GM23338 (cell line): ENCODE measurements around the gene SNX2. TPM values are rescaled to one million over a fixed set of nuclear protein-coding genes. Genes with fewer than 3 reads are reported as not detected.

Experiments used
- ATAC-seq: fragments of 200-7000 bp; cut with Tn5 transposase; 3 replicates; pipeline ENCODE4 v1.9.1; 2020
- DNase-seq: peaks from one replicate; pipeline ENCODE4 v3.0.0-alpha.2; 2015; ENCODE audit warnings: low spot score
- H2AFZ ChIP-seq: fragments of 200-600 bp; sonication (generic); 2 replicates; pipeline ENCODE4 v1.8.0; 2016; ENCODE audit warnings: antibody characterized with exemption, mild to moderate bottlenecking, moderate library complexity
- H3F3A ChIP-seq: fragments of 200-600 bp; sonication (generic); replicated peaks from 2 replicates; pipeline ENCODE4 v1.8.0; 2017; ENCODE audit warnings: antibody characterized with exemption, mixed run types, low read depth
- H3K27ac ChIP-seq: fragments of 200-600 bp; sonication (generic); 2 replicates; pipeline ENCODE4 v1.6.1; 2016; ENCODE audit warnings: low read depth
- H3K27me3 ChIP-seq: fragments of 200-600 bp; sonication (generic); 2 replicates; pipeline ENCODE4 v1.8.0; 2016; ENCODE audit warnings: mild to moderate bottlenecking, mixed run types, moderate library complexity; ENCODE audit not compliant: insufficient read depth
- H3K36me3 ChIP-seq: fragments of 200-600 bp; sonication (generic); 2 replicates; pipeline ENCODE4 v1.8.0; 2016; ENCODE audit warnings: mild to moderate bottlenecking; ENCODE audit not compliant: insufficient read depth
- H3K4me1 ChIP-seq: fragments of 200-600 bp; sonication (generic); 2 replicates; pipeline ENCODE4 v1.8.0; 2016; ENCODE audit warnings: mild to moderate bottlenecking, moderate library complexity; ENCODE audit not compliant: insufficient read depth
- H3K4me2 ChIP-seq: fragments of 200-600 bp; sonication (generic); 2 replicates; pipeline ENCODE4 v1.7.1; 2017; ENCODE audit warnings: mixed run types
- H3K4me3 ChIP-seq: fragments of 200-600 bp; sonication (generic); 2 replicates; pipeline ENCODE4 v1.6.1; 2016; ENCODE audit warnings: mixed run types
- H3K79me2 ChIP-seq: fragments of 200-600 bp; sonication (generic); replicated peaks from 2 replicates; pipeline ENCODE4 v1.8.0; 2017; ENCODE audit warnings: mild to moderate bottlenecking; ENCODE audit not compliant: insufficient read depth
- H3K9me2 ChIP-seq: fragments of 200-600 bp; sonication (generic); 2 replicates; pipeline ENCODE4 v1.8.0; 2017; ENCODE audit not compliant: insufficient read depth
- H4K20me1 ChIP-seq: fragments of 200-600 bp; sonication (generic); replicated peaks from 2 replicates; pipeline ENCODE4 v1.8.0; 2017; ENCODE audit warnings: mild to moderate bottlenecking; ENCODE audit not compliant: insufficient read depth
- H3K27ac Mint-ChIP-seq: 2 replicates; pipeline ENCODE4 v1.8.0; 2020; ENCODE audit warnings: inconsistent platforms, mild to moderate bottlenecking, moderate library complexity, mixed read lengths
- H3K27me3 Mint-ChIP-seq: 3 replicates; pipeline ENCODE4 v1.8.0; 2022; ENCODE audit warnings: low read depth, mild to moderate bottlenecking, moderate library complexity, mixed read lengths, inconsistent platforms; ENCODE audit not compliant: insufficient read depth, poor library complexity
- H3K36me3 Mint-ChIP-seq: 3 replicates; pipeline ENCODE4 v1.8.0; 2021; ENCODE audit warnings: low read depth, mild to moderate bottlenecking, inconsistent platforms, moderate library complexity, mixed read lengths
- H3K4me1 Mint-ChIP-seq: 3 replicates; pipeline ENCODE4 v1.8.0; 2020; ENCODE audit warnings: mild to moderate bottlenecking, inconsistent platforms, mixed read lengths
- H3K4me3 Mint-ChIP-seq: 3 replicates; pipeline ENCODE4 v1.8.0; 2021; ENCODE audit warnings: moderate library complexity, mild to moderate bottlenecking, inconsistent platforms, mixed read lengths
- H3K9me3 Mint-ChIP-seq: 3 replicates; pipeline ENCODE4 v1.8.0; 2020; ENCODE audit warnings: moderate library complexity, mild to moderate bottlenecking, inconsistent platforms, mixed read lengths
- CREB1 ChIP-seq: fragments of 250-450 bp; sonication (Bioruptor Pico); IDR thresholded peaks from 2 replicates; pipeline ENCODE4 v1.5.0; 2020; ENCODE audit warnings: low read depth, mild to moderate bottlenecking, moderate library complexity
- ETS1 ChIP-seq: IDR thresholded peaks from 2 replicates; pipeline ENCODE4 v1.6.1; 2016; ENCODE audit warnings: antibody characterized with exemption
- EZH2 ChIP-seq: fragments of 200-600 bp; sonication (generic); IDR thresholded peaks from one replicate; pipeline ENCODE4 v1.8.0; 2017; ENCODE audit warnings: antibody characterized with exemption, mild to moderate bottlenecking, low read depth; ENCODE audit not compliant: unreplicated experiment
- EZH2phosphoT487 ChIP-seq: fragments of 200-600 bp; sonication (generic); IDR thresholded peaks from one replicate; pipeline ENCODE4 v1.8.1; 2018; ENCODE audit warnings: antibody characterized with exemption; ENCODE audit not compliant: unreplicated experiment
- JUNB ChIP-seq: IDR thresholded peaks from one replicate; pipeline ENCODE4 v1.6.1; 2016; ENCODE audit warnings: antibody characterized with exemption; ENCODE audit not compliant: unreplicated experiment
- NANOG ChIP-seq: IDR thresholded peaks from 2 replicates; pipeline ENCODE4 v1.6.1; 2016; ENCODE audit warnings: antibody characterized with exemption, borderline replicate concordance
- POLR2AphosphoS5 ChIP-seq: IDR thresholded peaks from 2 replicates; pipeline ENCODE4 v1.6.1; 2016; ENCODE audit warnings: antibody characterized with exemption, low read depth
- REST ChIP-seq: IDR thresholded peaks from one replicate; pipeline ENCODE4 v1.6.1; 2018; ENCODE audit warnings: antibody characterized with exemption; ENCODE audit not compliant: unreplicated experiment
- STAT1 ChIP-seq: IDR thresholded peaks from one replicate; pipeline ENCODE4 v1.6.1; 2016; ENCODE audit warnings: antibody characterized with exemption; ENCODE audit not compliant: unreplicated experiment
- ZNF114 ChIP-seq: fragments of 250-450 bp; sonication (Bioruptor Pico); IDR thresholded peaks from 2 replicates; pipeline ENCODE4 v1.5.0; 2020; ENCODE audit warnings: mild to moderate bottlenecking, moderate library complexity
- ZNF331 ChIP-seq: fragments of 250-450 bp; sonication (Bioruptor Pico); IDR thresholded peaks from 2 replicates; pipeline ENCODE4 v1.5.0; 2020; ENCODE audit warnings: low read depth, mild to moderate bottlenecking, moderate library complexity
- polyA plus RNA-seq: library from polyadenylated mRNA; unstranded; fragments of >200 nt; fragmentation: Nextera tagmentation; extraction: Ambion mirVana; gene quantifications from 2 replicates; pipeline ENCODE4 v1.2.1, GENCODE V29; 2016
- total RNA-seq: library from RNA; depleted of rRNA; stranded (reverse); fragments of >200 nt; shearing (Covaris generic); gene quantifications from 2 replicates; pipeline ENCODE4 v1.2.3, GENCODE V29; 2014

Gene SNX2
- total and polyA plus RNA-seq, 2 experiments from 2014 or later: 50.8 to 67.8 TPM

- Histone ChIP-seq H3K36me3 (no peaks in the 10 kb centered on the region), H3K4me2 (no peak overlapping the region), H4K20me1 (no peaks in the 10 kb centered on the region), H3K79me2 (peaks cover 4% of the 10 kb centered on the region; the same call in 1 of the 2 replicates), H3F3A (no peaks in the 10 kb centered on the region), H3K4me3 (no peak overlapping the region), H3K27me3 (no peaks in the 10 kb centered on the region), H2AFZ (no peak overlapping the region), H3K4me1 (peaks cover 20% of the 10 kb centered on the region), H3K9me2 (peaks cover 4% of the 10 kb centered on the region; the same call in 1 of the 2 replicates), H3K27ac (no peak overlapping the region)
- no peaks in the 10 kb centered on the region for H3K9me3 Mint-ChIP-seq
- no peaks in the 10 kb centered on the region; the same call in 2 of the 3 replicates for H3K36me3 Mint-ChIP-seq
- ATAC-seq: no peak
- no peaks in the 10 kb centered on the region for H3K27me3 Mint-ChIP-seq
- DNase-seq: no peak
- no peak overlapping the region for H3K27ac Mint-ChIP-seq
- no peak overlapping the region for H3K4me3 Mint-ChIP-seq
- H3K4me1 Mint-ChIP-seq: peaks cover 28% of the 10 kb centered on the region
- no peak for TF ChIP-seq ZNF114 (CRISPR knock-in tag)
- TF ChIP-seq EZH2: no peak
Measured at GRCh38 chr5:122863721-122864120, 88.8 kb downstream of the SNX2 start.

- H4K20me1 ChIP-seq: no peaks in the 10 kb centered on the region
- peaks cover 4% of the 10 kb centered on the region; the same call in 1 of the 2 replicates for H3K9me2 ChIP-seq
- no peaks in the 10 kb centered on the region for H3K27me3 ChIP-seq
- no peak overlapping the region; the same call in 1 of the 2 replicates for H3K27ac Mint-ChIP-seq
- no peaks in the 10 kb centered on the region for H3K36me3 ChIP-seq
- ATAC-seq (no peak), DNase-seq (no peak)
- H2AFZ ChIP-seq: no peak overlapping the region
- no peak overlapping the region for H3K4me3 ChIP-seq
- H3K79me2 ChIP-seq: 0 out of 2 replicates have a peak, but pooled peaks cover 3% of the 10 kb centered on the region
- H3K36me3 Mint-ChIP-seq: no peaks in the 10 kb centered on the region; the same call in 2 of the 3 replicates
- no peak overlapping the region for H3K4me3 Mint-ChIP-seq
- H3F3A ChIP-seq: no peaks in the 10 kb centered on the region
- no peaks in the 10 kb centered on the region for H3K27me3 Mint-ChIP-seq
- H3K4me1 Mint-ChIP-seq: peaks cover 31% of the 10 kb centered on the region
- H3K27ac ChIP-seq: no peak overlapping the region
- no peaks in the 10 kb centered on the region for H3K9me3 Mint-ChIP-seq
- TF ChIP-seq POLR2AphosphoS5: no peak
- TF ChIP-seq CREB1 (CRISPR knock-in tag): no peak
- TF ChIP-seq ETS1: no peak
- no peak for TF ChIP-seq NANOG
- TF ChIP-seq STAT1: no peak
- no peak for TF ChIP-seq ZNF114 (CRISPR knock-in tag)
- no peak for TF ChIP-seq ZNF331 (CRISPR knock-in tag)
- TF ChIP-seq EZH2phosphoT487: no peak
- TF ChIP-seq EZH2: no peak
- no peak for TF ChIP-seq JUNB
- TF ChIP-seq REST: no peak
- peaks cover 26% of the 10 kb centered on the region for H3K4me1 ChIP-seq
- no peak overlapping the region for H3K4me2 ChIP-seq
Measured at GRCh38 chr5:122864400-122864799, 89.5 kb downstream of the SNX2 start.
